IMR-90 (cell line): ENCODE results near the gene PIK3CA. TPM values are rescaled to one million over a fixed set of nuclear protein-coding genes. Genes with fewer than 3 reads are reported as not detected.

Source experiments
- ATAC-seq: fragments of 200-7000 bp; cut with Tn5 transposase; 2 replicates; pipeline ENCODE4 v1.9.1; 2020; ENCODE audit warnings: low read depth, mild to moderate bottlenecking, moderate library complexity
- BruUV-seq: library from RNA; stranded (reverse); fragments of 400-500 nt; replicated peaks from 2 replicates; lab custom pipeline; 2021; lab: Mats Ljungman, UMichigan
- CTCF ChIA-PET: fragments of 300-600 bp; formaldehyde crosslinking; extraction: SDS; loops from one replicate; lab custom pipeline; 2021; ENCODE audit warnings: antibody characterized with exemption; lab: Yijun Ruan, JAX
- POLR2A ChIA-PET: fragments of 300-600 bp; sonication (Branson Sonifier 250); formaldehyde crosslinking; loops from one replicate; lab custom pipeline; 2022; ENCODE audit warnings: antibody characterized with exemption; ENCODE audit not compliant: unreplicated experiment; lab: Charles Lee
- DNase-seq: peaks from one replicate; pipeline ENCODE4 v3.0.0; 2013
- H2AFZ ChIP-seq: replicated peaks from 2 replicates; pipeline ENCODE3; 2013; ENCODE audit warnings: low read length, mild to moderate bottlenecking; ENCODE audit not compliant: poor library complexity
- H2AK5ac ChIP-seq: 2 replicates; pipeline ENCODE4 v1.6.1; 2013; ENCODE audit warnings: low read depth, low read length, inconsistent platforms
- H2AK9ac ChIP-seq: replicated peaks from 2 replicates; pipeline ENCODE3; 2013; ENCODE audit warnings: mild to moderate bottlenecking, low read depth, low read length, moderate library complexity; ENCODE audit not compliant: poor library complexity
- H2BK120ac ChIP-seq: 2 replicates; pipeline ENCODE4 v1.6.1; 2013; ENCODE audit warnings: low read depth, low read length, inconsistent platforms
- H2BK15ac ChIP-seq: 3 replicates; pipeline ENCODE4 v1.6.1; 2013; ENCODE audit warnings: low read depth, low read length, inconsistent platforms
- H2BK20ac ChIP-seq: 2 replicates; pipeline ENCODE4 v1.6.1; 2013; ENCODE audit warnings: low read depth, mild to moderate bottlenecking, inconsistent platforms, low read length, moderate library complexity
- H2BK5ac ChIP-seq: 2 replicates; pipeline ENCODE4 v1.6.1; 2013; ENCODE audit warnings: mild to moderate bottlenecking, low read depth, low read length, inconsistent platforms; ENCODE audit not compliant: poor library complexity, severe bottlenecking
- H3K14ac ChIP-seq: replicated peaks from 2 replicates; pipeline ENCODE4 v1.6.1; 2013; ENCODE audit warnings: low read depth, low read length, inconsistent platforms
- H3K18ac ChIP-seq: 2 replicates; pipeline ENCODE4 v1.6.1; 2013; ENCODE audit warnings: low read depth, low read length, control low read depth
- H3K23ac ChIP-seq: 2 replicates; pipeline ENCODE4 v1.6.1; 2013; ENCODE audit warnings: low read depth, low read length, inconsistent platforms
- H3K27ac ChIP-seq: 2 replicates; pipeline ENCODE4 v1.5.1; 2013; ENCODE audit warnings: mild to moderate bottlenecking, control low read depth, low read length; ENCODE audit not compliant: insufficient read depth
- H3K27me3 ChIP-seq: 2 replicates; pipeline ENCODE4 v1.6.1; 2013; ENCODE audit warnings: low read length; ENCODE audit not compliant: control insufficient read depth, insufficient read depth
- H3K36me3 ChIP-seq: 2 replicates; pipeline ENCODE4 v1.6.1; 2013; ENCODE audit warnings: low read length, mixed read lengths; ENCODE audit not compliant: control insufficient read depth, insufficient read depth
- H3K4ac ChIP-seq: 2 replicates; pipeline ENCODE4 v1.6.1; 2013; ENCODE audit warnings: low read depth, low read length, inconsistent platforms
- H3K4me1 ChIP-seq: 2 replicates; pipeline ENCODE4 v1.6.1; 2013; ENCODE audit warnings: low read length, mixed read lengths; ENCODE audit not compliant: control insufficient read depth, insufficient read depth
- H3K4me2 ChIP-seq: 2 replicates; pipeline ENCODE4 v1.6.1; 2013; ENCODE audit warnings: low read depth, mild to moderate bottlenecking, control low read depth, low read length, moderate library complexity
- H3K4me3 ChIP-seq: 2 replicates; pipeline ENCODE4 v1.5.1; 2013; ENCODE audit warnings: low read depth, mild to moderate bottlenecking, control low read depth, low read length, moderate library complexity; ENCODE audit not compliant: insufficient read depth
- H3K56ac ChIP-seq: 2 replicates; pipeline ENCODE4 v1.6.1; 2013; ENCODE audit warnings: low read length, inconsistent platforms; ENCODE audit not compliant: insufficient read depth; ENCODE audit errors: extremely low read depth
- H3K79me1 ChIP-seq, 2 experiments: 2 replicates each; pipeline ENCODE4 v1.6.1; 2013; ENCODE audit warnings: low read length in 2 of 2, inconsistent platforms in 1 of 2, low read depth in 1 of 2
- H3K9ac ChIP-seq: 2 replicates; pipeline ENCODE4 v1.6.1; 2013; ENCODE audit warnings: low read depth, low read length, control low read depth
- H3K9me1 ChIP-seq: 2 replicates; pipeline ENCODE4 v1.6.1; 2013; ENCODE audit warnings: low read length, inconsistent platforms; ENCODE audit not compliant: insufficient read depth
- H3K9me3 ChIP-seq: 2 replicates; pipeline ENCODE4 v1.6.1; 2013; ENCODE audit warnings: low read length; ENCODE audit not compliant: control insufficient read depth, insufficient read depth
- H4K20me1 ChIP-seq: 2 replicates; pipeline ENCODE4 v1.6.1; 2013; ENCODE audit warnings: low read length, inconsistent platforms; ENCODE audit not compliant: insufficient read depth
- H4K5ac ChIP-seq: 2 replicates; pipeline ENCODE4 v1.6.1; 2013; ENCODE audit warnings: mild to moderate bottlenecking, low read depth, low read length, control low read depth
- H4K8ac ChIP-seq, 2 experiments: 2 replicates each; pipeline ENCODE4 v1.6.1; 2013; ENCODE audit warnings: low read depth in 2 of 2, low read length in 2 of 2, control low read depth in 1 of 2, inconsistent platforms in 1 of 2
- H4K91ac ChIP-seq: 2 replicates; pipeline ENCODE4 v1.6.1; 2013; ENCODE audit warnings: low read depth, low read length, inconsistent platforms; ENCODE audit not compliant: insufficient read depth
- BHLHE40 ChIP-seq: fragments of 150-350 bp; IDR thresholded peaks from 2 replicates; pipeline ENCODE4 v1.6.1; 2016; ENCODE audit warnings: mild to moderate bottlenecking, low read depth, low read length
- CEBPB ChIP-seq: IDR thresholded peaks from 2 replicates; pipeline ENCODE4 v1.6.1; 2012; ENCODE audit warnings: low read depth, low read length, improper control_type of control experiment
- CHD1 ChIP-seq: IDR thresholded peaks from 2 replicates; pipeline ENCODE4 v1.6.1; 2012; ENCODE audit warnings: low read depth, low read length, improper control_type of control experiment
- CTCF ChIP-seq: conservative IDR thresholded peaks from 2 replicates; pipeline ENCODE4 v1.5.1; 2012; ENCODE audit warnings: mild to moderate bottlenecking, low read depth, low read length, improper control_type of control experiment
- ELK1 ChIP-seq: fragments of 150-350 bp; IDR thresholded peaks from 2 replicates; pipeline ENCODE4 v1.6.1; 2016; ENCODE audit warnings: low read depth, mild to moderate bottlenecking, low read length, moderate library complexity, borderline replicate concordance
- FOS ChIP-seq: fragments of 150-350 bp; IDR thresholded peaks from 2 replicates; pipeline ENCODE4 v1.6.1; 2016; ENCODE audit warnings: low read depth, low read length
- MAFK ChIP-seq: IDR thresholded peaks from 2 replicates; pipeline ENCODE4 v1.6.1; 2012; ENCODE audit warnings: low read depth, low read length, improper control_type of control experiment
- NFE2L2 ChIP-seq: fragments of 150-350 bp; IDR thresholded peaks from 2 replicates; pipeline ENCODE4 v1.6.1; 2016; ENCODE audit warnings: low read depth, mild to moderate bottlenecking, low read length
- POLR2A ChIP-seq: IDR thresholded peaks from 2 replicates; pipeline ENCODE4 v1.6.1; 2012; ENCODE audit warnings: mild to moderate bottlenecking, low read depth, low read length
- RCOR1 ChIP-seq: IDR thresholded peaks from 2 replicates; pipeline ENCODE4 v1.6.1; 2012; ENCODE audit warnings: mild to moderate bottlenecking, low read length, improper control_type of control experiment; ENCODE audit not compliant: insufficient replicate concordance
- RFX5 ChIP-seq: IDR thresholded peaks from 2 replicates; pipeline ENCODE4 v1.8.0; 2012; ENCODE audit warnings: low read depth, mild to moderate bottlenecking, low read length, moderate library complexity
- SMC3 ChIP-seq: fragments of 150-350 bp; IDR thresholded peaks from 2 replicates; pipeline ENCODE4 v1.6.1; 2016; ENCODE audit warnings: low read depth, mild to moderate bottlenecking, antibody characterized with exemption, low read length, moderate library complexity
- WGBS, 2 experiments: methylation state at CpG; one replicate each; pipeline versions ENCODE4 v1.1.5 to v1.1.7; 2013; ENCODE audit warnings: missing lambda C conversion rate in 2 of 2; ENCODE audit not compliant: insufficient read length in 1 of 2; ENCODE audit errors: extremely low coverage in 2 of 2; 5-methylcytosine and 5-hydroxymethylcytosine counted together
- dilution Hi-C: fragments of 300-500 bp; cut with HindIII; formaldehyde crosslinking; loops from one replicate; pipeline ENCODE4 v1.14.3; 2018; ENCODE audit warnings: low sequenced_read_pairs; ENCODE audit not compliant: unreplicated experiment
- in situ Hi-C: fragments of 300-500 bp; cut with MboI; formaldehyde crosslinking; loops from 3 replicates; pipeline ENCODE4 v1.14.3; 2019; ENCODE audit warnings: low sequenced_read_pairs, inconsistent platforms, mixed read lengths
- intact Hi-C: fragments of 100-400 bp; cut with micrococcal nuclease; formaldehyde crosslinking; loops from 2 replicates; pipeline ENCODE4 v1.10.0; 2022
- polyA plus RNA-seq, 3 experiments: library from polyadenylated mRNA; depleted of rRNA; stranded (reverse); fragments of >200 nt; gene quantifications; 2 replicates each; pipeline ENCODE4 v1.2.3, GENCODE V29; 2012; ENCODE audit warnings: low replicate concordance in 1 of 3
- total RNA-seq: library from RNA; depleted of rRNA; stranded (reverse); fragments of >200 nt; gene quantifications from 2 replicates; pipeline ENCODE4 v1.2.3, GENCODE V29; 2012
- TF ChIP-seq, protein P1 (sequence below): fragments of 150-350 bp; IDR thresholded peaks from 2 replicates; pipeline ENCODE4 v1.6.1; 2017; ENCODE audit warnings: mild to moderate bottlenecking, antibody characterized with exemption, low read length, low read depth

The PIK3CA gene
- total and polyA plus RNA-seq, 2 of the 4 experiments (the other 2 are of a cell fraction) = 5.7 to 22.4 TPM

GRCh38 chr3:179098388-179099077, 49.6 kb upstream of the PIK3CA start:
- H3K9ac ChIP-seq = peak overlapping the region; percentile 69; the same call in 1 of the 2 replicates
- no peak overlapping the region for H3K27ac ChIP-seq
- CTCF ChIA-PET = interaction anchor here (0.6 to 1.4 kb wide), 6 partner anchors 9 to 225 kb away, joined by 3 to 6 read pairs (median 4); no protein-coding TSS in a partner anchor

More at GRCh38 chr3:179098388-179099077, 49.6 kb upstream of the PIK3CA start:
- Histone ChIP-seq H3K4me1 (0 out of 2 replicates have a peak, but pooled peaks cover 4% of the 10 kb centered on the region), H2BK20ac (peak overlapping the region; percentile 35; the same call in 1 of the 2 replicates), H3K4ac (peak overlapping the region; percentile 12; the same call in 1 of the 2 replicates), H3K79me1 (no peaks in the 10 kb centered on the region), H3K9me1 (no peaks in the 10 kb centered on the region), H3K56ac (peak overlapping the region; percentile 74), H4K91ac (0 out of 2 replicates have a peak overlapping the region, but pooled peaks have one; percentile 25), H3K23ac (no peak overlapping the region), H3K14ac (0 out of 2 replicates have a peak overlapping the region, but pooled peaks have one; percentile 23), H3K4me3 (peak overlapping the region; percentile 41; the same call in 1 of the 2 replicates), H3K18ac (peak overlapping the region; percentile 51; the same call in 1 of the 2 replicates), H4K20me1 (no peaks in the 10 kb centered on the region), H3K4me2 (peak overlapping the region; percentile 98), H2BK15ac (peak overlapping the region; percentile 54; the same call in 1 of the 3 replicates), H4K8ac (peak overlapping the region; percentile 32 to 53; a peak in 2 of 4 replicates), H2AK5ac (no peak overlapping the region), H3K27me3 (no peaks in the 10 kb centered on the region), H2BK5ac (peak overlapping the region; percentile 90), H3K9me3 (no peaks in the 10 kb centered on the region), H4K5ac (peak overlapping the region; percentile 59; the same call in 1 of the 2 replicates), H2AK9ac (no peak overlapping the region), H3K36me3 (no peaks in the 10 kb centered on the region), H2BK120ac (peak overlapping the region; percentile 73), H2AFZ (no peak overlapping the region)
- no TSS peak for BruUV-seq
- TF ChIP-seq POLR2A (no peak), BHLHE40 (no peak), CEBPB (no peak), NFE2L2 (no peak), MAFK (peak; percentile 32; the same call in 1 of the 2 replicates), CHD1 (no peak), ELK1 (no peak), CTCF (0 out of 2 replicates have a peak, but pooled peaks have one; percentile 7), FOS (peak; percentile 48), RCOR1 (no peak), RFX5 (no peak), SMC3 (no peak)
- TF ChIP-seq, protein P1, sequence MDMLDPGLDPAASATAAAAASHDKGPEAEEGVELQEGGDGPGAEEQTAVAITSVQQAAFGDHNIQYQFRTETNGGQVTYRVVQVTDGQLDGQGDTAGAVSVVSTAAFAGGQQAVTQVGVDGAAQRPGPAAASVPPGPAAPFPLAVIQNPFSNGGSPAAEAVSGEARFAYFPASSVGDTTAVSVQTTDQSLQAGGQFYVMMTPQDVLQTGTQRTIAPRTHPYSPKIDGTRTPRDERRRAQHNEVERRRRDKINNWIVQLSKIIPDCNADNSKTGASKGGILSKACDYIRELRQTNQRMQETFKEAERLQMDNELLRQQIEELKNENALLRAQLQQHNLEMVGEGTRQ = no peak
- in situ Hi-C loops (no loop called here), dilution Hi-C loops (no loop called here), intact Hi-C loops (no loop called here)
- ATAC-seq = peak; percentile 91
- peak; percentile 82 for DNase-seq
- POLR2A ChIA-PET = interaction anchor here (0.6 kb wide), 1 partner anchor 158 kb away, joined by 4 read pairs; no protein-coding TSS in a partner anchor
- no CpG with 5 or more reads among the region's 7 CpGs for WGBS, 2 experiments
